H1 (cell line): ENCODE results near the gene MOB1B. TPM values are rescaled to one million over a fixed set of nuclear protein-coding genes. Genes with fewer than 3 reads are reported as not detected.

ENCODE experiments used
- CTCF ChIA-PET: fragments of 300-600 bp; sonication (Branson Sonifier 250); formaldehyde crosslinking; loops from one replicate; lab custom pipeline; 2021; ENCODE audit not compliant: partially characterized antibody; lab: Charles Lee
- POLR2A ChIA-PET: fragments of 300-600 bp; sonication (Branson Sonifier 250); formaldehyde crosslinking; loops from one replicate; lab custom pipeline; 2021; ENCODE audit warnings: inconsistent platforms; ENCODE audit not compliant: partially characterized antibody; lab: Charles Lee
- DNase-seq, 2 experiments: peaks; one replicate each; pipeline versions ENCODE4 v3.0.0 to v3.0.0-alpha.2; 2010 to 2022; ENCODE audit warnings: low spot score in 2 of 2, low read depth in 1 of 2, mixed read lengths in 1 of 2
- FAIRE-seq: peaks from 2 replicates; lab custom pipeline; 2011; peaks lifted over from hg19 to GRCh38; lab: Jason Lieb, UNC
- H2AFZ ChIP-seq: 2 replicates; pipeline ENCODE4 v1.8.1; 2012; ENCODE audit warnings: low read length, inconsistent platforms
- H2AK5ac ChIP-seq: 2 replicates; pipeline ENCODE4 v1.6.1; 2013; ENCODE audit warnings: low read depth, low read length
- H2BK120ac ChIP-seq: replicated peaks from 2 replicates; pipeline ENCODE3; 2013; ENCODE audit warnings: low read depth, low read length, inconsistent platforms
- H2BK12ac ChIP-seq: 2 replicates; pipeline ENCODE4 v1.6.1; 2013; ENCODE audit warnings: low read depth, low read length
- H2BK15ac ChIP-seq: 2 replicates; pipeline ENCODE4 v1.6.1; 2013; ENCODE audit warnings: low read length
- H2BK20ac ChIP-seq: 2 replicates; pipeline ENCODE4 v1.6.1; 2013; ENCODE audit warnings: low read length
- H2BK5ac ChIP-seq: 2 replicates; pipeline ENCODE4 v1.6.1; 2013; ENCODE audit warnings: low read depth, low read length
- H3K14ac ChIP-seq: 2 replicates; pipeline ENCODE4 v1.6.1; 2013; ENCODE audit warnings: inconsistent platforms; ENCODE audit not compliant: insufficient read length
- H3K18ac ChIP-seq: 2 replicates; pipeline ENCODE4 v1.6.1; 2013; ENCODE audit warnings: low read length; ENCODE audit errors: extremely low read depth
- H3K23ac ChIP-seq: 2 replicates; pipeline ENCODE4 v1.6.1; 2013; ENCODE audit warnings: inconsistent platforms; ENCODE audit not compliant: insufficient read length
- H3K23me2 ChIP-seq: 2 replicates; pipeline ENCODE4 v1.6.1; 2013; ENCODE audit warnings: low read depth, low read length
- H3K27ac ChIP-seq: 2 replicates; pipeline ENCODE4 v1.6.1; 2011; ENCODE audit warnings: low read depth, low read length, inconsistent platforms
- H3K27me3 ChIP-seq, 4 experiments: replicated peaks in 1 of 4; 1 replicate in 1 of 4; 2 replicates in 3 of 4; pipeline versions ENCODE4 v1.6.1 to v1.8.1; 2011 to 2013; ENCODE audit warnings: low read length in 3 of 4, mild to moderate bottlenecking in 3 of 4, inconsistent platforms in 2 of 4, mixed read lengths in 2 of 4, moderate library complexity in 1 of 4; ENCODE audit not compliant: control insufficient read depth in 3 of 4, insufficient read depth in 3 of 4; ENCODE audit errors: extremely low read depth in 1 of 4
- H3K36me3 ChIP-seq, 4 experiments: 2 replicates each; pipeline versions ENCODE4 v1.6.1 to v1.8.1; 2011 to 2013; ENCODE audit warnings: mild to moderate bottlenecking in 4 of 4, low read length in 3 of 4, moderate library complexity in 2 of 4, control low read depth in 1 of 4, inconsistent platforms in 1 of 4; ENCODE audit not compliant: insufficient read depth in 4 of 4, control insufficient read depth in 2 of 4
- H3K4ac ChIP-seq: replicated peaks from 2 replicates; pipeline ENCODE3; 2013; ENCODE audit warnings: low read length, low read depth, mixed read lengths, inconsistent platforms; ENCODE audit not compliant: insufficient read length
- H3K4me1 ChIP-seq, 4 experiments: replicated peaks in 1 of 4; 1 replicate in 1 of 4; 2 replicates in 3 of 4; pipeline versions ENCODE4 v1.6.1 to v1.8.1; 2011 to 2013; ENCODE audit warnings: low read length in 3 of 4, inconsistent platforms in 2 of 4, mixed read lengths in 1 of 4; ENCODE audit not compliant: insufficient read depth in 4 of 4, control insufficient read depth in 3 of 4
- H3K4me2 ChIP-seq, 2 experiments: 2 replicates each; pipeline versions ENCODE4 v1.6.1 to v1.8.1; 2011 to 2013; ENCODE audit warnings: low read depth in 2 of 2, low read length in 2 of 2, control low read depth in 1 of 2, inconsistent platforms in 1 of 2, mild to moderate bottlenecking in 1 of 2; ENCODE audit not compliant: insufficient read depth in 1 of 2
- H3K4me3 ChIP-seq, 4 experiments: fragments of 200-600, 300-600 bp in 1 of 4; sonication (generic), shearing (Covaris generic), sonication (Bioruptor Twin) in 1 of 4; 2 replicates each; pipeline versions ENCODE4 v1.5.1 to v1.8.1; 2011 to 2016; ENCODE audit warnings: low read length in 4 of 4, low read depth in 3 of 4, control low read depth in 2 of 4, inconsistent platforms in 2 of 4, mild to moderate bottlenecking in 2 of 4, mixed read lengths in 1 of 4, moderate library complexity in 1 of 4; ENCODE audit not compliant: insufficient read depth in 2 of 4; ENCODE audit errors: extremely low read depth in 1 of 4
- H3K56ac ChIP-seq: replicated peaks from 2 replicates; pipeline ENCODE3; 2013; ENCODE audit warnings: low read depth, mild to moderate bottlenecking, mixed read lengths, low read length, inconsistent platforms; ENCODE audit not compliant: insufficient read length
- H3K79me1 ChIP-seq: 2 replicates; pipeline ENCODE4 v1.6.1; 2013; ENCODE audit warnings: low read depth, low read length, control low read depth
- H3K79me2 ChIP-seq, 2 experiments: 2 replicates each; pipeline versions ENCODE4 v1.6.1 to v1.8.1; 2012 to 2013; ENCODE audit warnings: low read length in 2 of 2, mild to moderate bottlenecking in 2 of 2, inconsistent platforms in 1 of 2; ENCODE audit not compliant: insufficient read depth in 2 of 2, control insufficient read depth in 1 of 2
- H3K9ac ChIP-seq, 4 experiments: replicated peaks in 1 of 4; 1 replicate in 1 of 4; 2 replicates in 3 of 4; pipeline versions ENCODE4 v1.6.1 to v1.8.1; 2011 to 2013; ENCODE audit warnings: low read depth in 3 of 4, low read length in 3 of 4, control low read depth in 2 of 4, mild to moderate bottlenecking in 2 of 4, moderate library complexity in 2 of 4, inconsistent platforms in 1 of 4; ENCODE audit errors: extremely low read depth in 1 of 4
- H3K9me3 ChIP-seq, 2 experiments: 2 replicates each; pipeline versions ENCODE4 v1.6.1 to v1.8.1; 2012 to 2013; ENCODE audit warnings: mild to moderate bottlenecking in 2 of 2, moderate library complexity in 2 of 2, control low read depth in 1 of 2, inconsistent platforms in 1 of 2, low read depth in 1 of 2, low read length in 1 of 2, mixed read lengths in 1 of 2; ENCODE audit not compliant: insufficient read depth in 2 of 2
- H4K20me1 ChIP-seq, 2 experiments: replicated peaks in 1 of 2; 2 replicates each; pipeline versions ENCODE3 to v1.8.1; 2011 to 2013; ENCODE audit warnings: inconsistent platforms in 2 of 2, low read length in 2 of 2, mild to moderate bottlenecking in 1 of 2; ENCODE audit not compliant: insufficient read depth in 2 of 2, control insufficient read depth in 1 of 2
- H4K5ac ChIP-seq: 2 replicates; pipeline ENCODE4 v1.6.1; 2013; ENCODE audit warnings: low read length, low read depth, mixed read lengths, inconsistent platforms; ENCODE audit not compliant: insufficient read length
- H4K8ac ChIP-seq: 2 replicates; pipeline ENCODE4 v1.8.0; 2013; ENCODE audit warnings: mild to moderate bottlenecking, moderate library complexity, low read length, inconsistent platforms; ENCODE audit not compliant: insufficient read depth; ENCODE audit errors: extremely low read depth
- H4K91ac ChIP-seq: replicated peaks from 2 replicates; pipeline ENCODE3; 2013; ENCODE audit warnings: low read length, mixed read lengths, inconsistent platforms; ENCODE audit not compliant: insufficient read length
- CTCF ChIP-seq, 3 experiments: IDR thresholded peaks; 1 replicate in 2 of 3; 2 replicates in 1 of 3; pipeline versions ENCODE4 v1.5.1 to v1.6.1; 2011; ENCODE audit warnings: low read length in 3 of 3, mild to moderate bottlenecking in 3 of 3, inconsistent platforms in 2 of 3, low read depth in 1 of 3, moderate library complexity in 1 of 3; ENCODE audit not compliant: insufficient read depth in 1 of 3; ENCODE audit errors: control extremely low read depth in 1 of 3
- MAFK ChIP-seq: IDR thresholded peaks from 2 replicates; pipeline ENCODE4 v1.6.1; 2012; ENCODE audit warnings: low read depth, mild to moderate bottlenecking, improper control_type of control experiment, low read length
- WGBS, 2 experiments: shearing (Covaris generic) in 1 of 2; methylation state at CpG; one replicate each; pipeline versions ENCODE4 v1.1.6 to v1.1.7; 2013 to 2015; ENCODE audit warnings: low lambda C conversion rate in 2 of 2, mixed read lengths in 2 of 2, inconsistent platforms in 1 of 2, low coverage in 1 of 2, missing lambda C conversion rate in 1 of 2; ENCODE audit not compliant: insufficient replicate concordance in 2 of 2, insufficient coverage in 1 of 2, insufficient read length in 1 of 2; ENCODE audit errors: extremely low coverage in 1 of 2, missing lambda C conversion rate in 1 of 2; 5-methylcytosine and 5-hydroxymethylcytosine counted together
- polyA plus RNA-seq, 7 experiments: library from polyadenylated mRNA; depleted of rRNA in 3 of 7; stranded (reverse) in 5 of 7; unstranded in 2 of 7; fragments of >200 nt in 5 of 7; fragments of 200-250 nt in 2 of 7; gene quantifications; 1 replicate in 5 of 7; 2 replicates in 1 of 7; 4 replicates in 1 of 7; pipeline versions ENCODE4 v1.2.1 to v1.2.3, GENCODE V29; 2011 to 2013; ENCODE audit warnings: missing spikeins in 2 of 7, mixed read lengths in 2 of 7
- total RNA-seq: library from RNA; stranded (reverse); fragmentation: NEBNext Ultra II Directional; extraction: Animal tissue kit (Norgen Biotek cat#: 25700); gene quantifications from 2 replicates; pipeline ENCODE4 v1.2.1, GENCODE V29; 2021

Gene MOB1B
- total and polyA plus RNA-seq, 2 of the 8 experiments (the other 6 are each of a cell fraction or from before 2014, with no cell fraction given): 3.8 to 33.5 TPM

- Histone ChIP-seq H2BK15ac (no peak overlapping the region), H2BK20ac (no peak overlapping the region), H3K79me2 (peaks cover 0 to 82% of the 10 kb centered on the region in 2 experiments; a peak in 3 of 4 replicates), H3K4me1 (no peaks in the 10 kb centered on the region; a peak in 2 of 7 replicates), H2AFZ (no peak overlapping the region), H2BK12ac (no peak overlapping the region), H3K4me3 (no peak overlapping the region), H3K4me2 (no peak overlapping the region), H3K14ac (no peak overlapping the region), H3K9me3 (no peaks in the 10 kb centered on the region), H3K23me2 (no peaks in the 10 kb centered on the region), H4K5ac (no peak overlapping the region), H3K23ac (no peak overlapping the region), H3K4ac (no peak overlapping the region), H3K27me3 (no peaks in the 10 kb centered on the region), H3K36me3 (no peaks in the 10 kb centered on the region), H3K27ac (no peak overlapping the region), H3K18ac (no peak overlapping the region), H3K56ac (no peak overlapping the region), H4K91ac (no peak overlapping the region), H3K79me1 (peaks cover 6% of the 10 kb centered on the region), H2BK5ac (no peak overlapping the region), H4K20me1 (peaks cover 0 to 1% of the 10 kb centered on the region in 2 experiments), H3K9ac (no peak overlapping the region), H2BK120ac (no peak overlapping the region), H4K8ac (no peak overlapping the region), H2AK5ac (no peak overlapping the region)
- FAIRE-seq (no peak), DNase-seq (no peak)
- no peak for TF ChIP-seq CTCF (IDR thresholded peaks at IDR 0.05; ENCODE audit: control extremely low read depth in 1 of 3, insufficient read depth in 1 of 3, low read depth in 1 of 3, low read length in 3 of 3)
- no peak for TF ChIP-seq MAFK
- 91% methylated on average over 7 of the region's 7 CpGs; no CpG with 5 or more reads in 1 of the 2 experiments for WGBS, 2 experiments
- CTCF ChIA-PET: no interaction called here
- POLR2A ChIA-PET: interaction anchor here (0.6 kb wide), 1 partner anchor 63 kb away, joined by 3 read pairs; no protein-coding TSS in a partner anchor
Observed at GRCh38 chr4:70935038-70935695, 33.0 kb downstream of the MOB1B start.
